Stimulated activated naive CD8-positive, alpha-beta T cell treated with anti-CD3 and anti-CD28 coated beads, Interleukin-15, Interleukin-2, amounts not matched to agents 100 U/mL and 50 U/mL, for 24 hours (primary cell): ENCODE results near the gene UQCC2.

Source experiments
- ATAC-seq: fragments of 150-1000 bp; cut with Tn5 transposase; one replicate; pipeline ENCODE4 v1.10.0; 2021
- DNase-seq: peaks from one replicate; pipeline ENCODE4 v3.0.0; 2021

The UQCC2 gene

DNA sequence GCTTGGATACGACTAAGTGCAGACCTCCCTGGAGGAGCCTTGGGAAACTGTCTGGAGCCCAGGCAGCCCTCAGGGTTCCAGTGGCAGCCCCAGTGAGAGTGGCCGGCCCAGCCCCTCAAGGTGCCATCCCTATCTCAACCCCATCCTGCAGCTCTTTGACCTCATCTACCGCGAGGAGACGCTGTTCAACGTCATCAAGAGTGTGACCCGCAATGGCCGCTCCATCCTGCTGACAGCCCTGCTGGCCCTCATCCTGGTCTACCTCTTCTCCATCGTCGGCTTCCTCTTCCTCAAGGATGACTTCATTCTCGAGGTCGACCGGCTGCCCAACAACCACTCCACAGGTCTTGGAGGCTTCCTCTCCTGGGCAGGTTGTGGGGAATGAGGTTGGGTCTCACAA, 20.7 kb downstream of the UQCC2 start:
- DNase-seq (no peak), ATAC-seq (no peak)

GRCh38 chr6:33689879-33690278, 21.6 kb downstream of the UQCC2 start:
- no peak for DNase-seq
- no peak for ATAC-seq

GRCh38 chr6:33689148-33689494, 22.4 kb downstream of the UQCC2 start:
- DNase-seq (no peak), ATAC-seq (no peak)

DNA sequence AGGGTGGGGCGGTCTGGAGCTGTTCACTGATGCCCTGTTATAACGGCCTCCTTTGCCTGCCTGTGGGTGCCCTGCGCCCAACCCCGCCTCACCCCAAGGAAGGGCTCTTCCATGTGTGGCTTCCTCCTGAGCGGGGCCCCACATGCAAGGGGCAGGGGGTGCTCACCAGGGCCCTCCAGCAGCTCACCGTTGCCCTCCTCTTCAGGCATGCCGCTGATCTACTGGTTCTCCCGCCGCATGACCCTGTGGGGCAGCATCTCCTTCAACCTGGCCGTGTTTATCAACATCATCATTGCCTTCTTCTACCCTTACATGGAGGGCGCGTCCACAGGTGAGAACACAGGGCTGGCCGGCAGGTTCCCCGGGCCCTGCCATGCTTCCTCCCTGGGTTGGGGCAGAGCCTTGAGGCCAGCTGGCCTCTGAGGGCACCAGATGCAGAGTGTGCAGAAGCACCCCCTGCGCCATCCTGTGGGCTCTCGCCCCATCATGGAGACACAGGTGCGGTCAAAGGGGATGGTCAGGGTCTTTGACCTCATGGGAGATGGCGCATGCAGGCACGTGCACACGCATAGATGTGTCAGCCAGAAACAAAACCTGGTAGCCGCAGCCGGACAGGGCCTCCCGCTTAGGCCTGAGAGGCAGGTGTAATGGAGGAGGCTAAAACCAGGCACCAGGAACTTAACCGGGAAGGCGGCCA, 22.9 kb downstream of the UQCC2 start:
- ATAC-seq (no peak), DNase-seq (no peak)

- ATAC-seq (no peak), DNase-seq (no peak)
These were observed 23.5 kb downstream of the UQCC2 start for GRCh38 chr6:33688006-33688405.

DNA sequence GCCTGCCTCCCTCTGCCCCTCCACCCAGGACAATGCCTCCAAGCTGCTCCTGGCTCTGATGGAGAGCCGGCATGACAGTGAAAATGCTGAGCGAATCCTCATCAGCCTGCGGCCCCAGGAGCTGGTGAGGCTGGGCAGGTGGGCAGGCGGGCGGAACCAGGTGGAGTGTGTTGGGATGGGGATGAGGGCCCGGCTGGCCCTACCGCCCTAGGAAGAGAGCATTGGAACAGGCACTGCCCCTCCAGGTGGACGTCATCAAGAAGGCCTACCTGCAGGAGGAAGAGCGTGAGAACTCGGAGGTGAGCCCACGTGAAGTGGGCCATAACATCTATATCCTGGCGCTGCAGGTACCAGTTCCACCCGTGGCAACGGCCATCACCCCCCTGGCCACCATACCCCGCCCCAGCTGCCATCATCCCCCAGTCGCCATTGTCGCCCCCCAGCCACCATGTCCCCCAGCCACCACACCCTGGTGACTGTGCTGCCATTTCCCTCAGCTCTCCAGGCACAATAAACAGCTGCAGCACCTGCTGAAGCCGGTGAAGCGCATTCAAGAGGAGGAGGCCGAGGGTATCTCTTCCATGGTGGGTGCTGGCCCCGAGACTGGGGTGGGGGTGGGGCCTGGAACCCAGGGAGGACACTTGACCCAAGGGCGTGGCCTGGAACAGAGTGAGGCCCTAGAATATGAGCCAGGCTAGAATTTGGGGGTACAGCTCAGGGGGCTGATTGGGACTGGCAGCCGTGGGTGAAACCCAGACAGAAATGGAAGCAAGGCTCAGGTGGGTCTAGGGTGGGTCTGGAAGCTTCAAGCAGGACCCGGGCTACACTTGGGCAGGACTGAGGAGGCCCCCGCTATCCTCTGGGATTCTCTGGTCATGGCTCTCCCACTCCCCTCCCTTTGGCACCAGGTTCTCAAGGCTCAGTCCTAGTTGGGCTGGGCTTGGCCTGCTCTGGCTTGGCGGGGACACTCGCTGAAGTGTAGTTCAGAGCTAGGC, 24.2 kb downstream of the UQCC2 start:
- no peak for DNase-seq
- no peak for ATAC-seq

DNA sequence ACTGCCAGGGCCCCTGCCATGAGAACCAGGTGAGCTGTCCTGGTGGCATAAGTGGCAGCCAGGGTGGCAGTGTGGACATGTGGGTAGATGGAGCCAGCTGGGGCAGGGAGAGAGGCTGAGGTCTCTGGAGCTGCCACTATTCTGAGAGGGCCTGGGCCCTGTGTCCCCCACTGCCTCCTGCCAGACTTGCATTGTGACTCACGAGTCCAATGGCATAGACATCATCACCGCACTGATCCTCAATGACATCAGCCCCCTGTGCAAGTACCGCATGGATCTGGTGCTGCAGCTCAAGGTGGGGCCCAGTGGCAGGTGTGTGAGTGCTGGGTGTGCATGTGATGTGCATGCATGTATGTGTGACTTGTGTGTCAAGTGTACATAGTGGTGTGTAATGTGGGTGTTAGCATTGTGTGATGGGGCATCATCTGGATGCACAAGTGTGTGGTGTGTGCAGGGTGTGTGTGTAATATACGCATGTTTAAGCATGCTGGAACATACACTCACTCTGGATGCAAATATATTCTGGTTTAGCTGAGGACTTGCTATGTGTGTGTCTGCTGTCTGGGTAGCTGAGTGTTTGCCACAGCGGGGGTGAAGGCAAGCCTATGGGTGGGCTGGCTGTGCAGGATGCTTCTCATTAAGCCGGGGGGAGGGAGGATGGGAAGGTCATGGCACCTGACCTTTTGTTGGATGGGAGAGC, 25.1 kb downstream of the UQCC2 start:
- no peak for DNase-seq
- no peak for ATAC-seq

GRCh38 chr6:33685411-33686224, 25.9 kb downstream of the UQCC2 start:
- ATAC-seq: no peak
- no peak for DNase-seq

GRCh38 chr6:33684983-33685382, 26.5 kb downstream of the UQCC2 start:
- no peak for ATAC-seq
- no peak for DNase-seq

DNA sequence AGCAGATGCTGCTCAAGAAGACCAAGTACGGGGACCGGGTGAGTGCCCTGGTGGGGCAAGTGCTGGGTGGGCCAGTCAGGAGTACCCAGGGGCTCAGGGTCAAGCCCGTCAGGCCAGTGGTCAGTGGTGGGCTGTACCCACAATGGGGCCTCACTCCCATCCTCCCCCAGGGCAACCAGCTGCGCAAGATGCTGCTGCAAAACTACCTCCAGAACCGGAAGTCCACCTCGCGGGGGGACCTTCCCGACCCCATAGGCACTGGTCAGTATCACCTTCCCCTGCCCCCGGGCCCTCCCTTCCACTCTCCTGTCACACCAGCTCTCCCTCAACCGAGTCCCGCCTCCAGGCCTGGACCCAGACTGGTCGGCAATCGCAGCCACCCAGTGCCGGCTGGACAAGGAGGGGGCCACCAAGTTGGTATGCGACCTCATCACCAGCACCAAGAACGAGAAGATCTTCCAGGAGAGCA, 27.0 kb downstream of the UQCC2 start:
- DNase-seq: no peak
- no peak for ATAC-seq

- no peak for DNase-seq
- peak; percentile 26 for ATAC-seq
These were observed 27.7 kb downstream of the UQCC2 start for GRCh38 chr6:33683576-33684427.

DNA sequence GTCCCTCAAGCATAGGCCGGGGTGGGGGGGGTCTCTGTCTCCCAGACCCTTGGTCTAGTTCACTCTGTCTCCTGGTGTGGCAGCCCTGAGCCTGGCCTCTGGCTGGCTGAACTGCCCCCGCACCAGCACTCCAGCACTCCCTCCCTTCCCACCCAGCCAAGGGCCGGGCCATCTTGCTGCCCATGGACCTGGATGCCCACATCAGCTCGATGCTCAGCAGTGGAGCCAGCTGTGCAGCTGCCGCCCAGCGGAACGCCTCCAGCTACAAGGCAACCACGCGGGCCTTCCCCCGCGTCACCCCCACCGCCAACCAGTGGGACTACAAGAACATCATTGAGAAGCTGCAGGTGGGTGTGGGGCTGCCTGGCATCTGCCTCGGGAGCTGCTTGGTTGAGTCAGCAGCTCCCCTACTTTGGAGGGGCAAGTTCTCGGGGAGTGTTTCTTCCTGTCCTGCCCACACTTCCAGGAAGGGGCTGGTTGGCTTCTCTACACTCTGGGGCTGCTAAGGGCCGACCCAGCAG, 28.4 kb downstream of the UQCC2 start:
- ATAC-seq (peak; percentile 60), DNase-seq (peak; percentile 37)

DNA sequence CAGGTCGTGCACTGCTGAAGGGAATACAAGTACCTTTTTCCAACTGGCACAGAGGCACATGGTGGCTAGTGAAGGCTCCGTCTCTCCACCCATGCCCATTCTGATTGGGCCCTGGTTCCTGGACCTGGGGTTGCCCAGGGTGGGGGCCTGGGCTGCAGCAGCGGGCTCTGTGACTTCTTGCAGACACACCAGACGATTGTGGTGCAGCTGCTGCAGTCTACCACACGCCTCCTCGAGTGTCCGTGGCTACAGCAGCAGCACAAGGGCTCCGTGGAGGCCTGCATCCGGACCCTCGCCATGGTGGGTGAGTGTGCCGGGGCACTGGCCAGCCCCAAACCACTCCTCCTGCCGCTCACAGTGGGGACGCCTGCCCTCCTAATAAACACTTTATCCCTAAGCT, 29.2 kb downstream of the UQCC2 start:
- no peak for DNase-seq
- no peak for ATAC-seq

DNA sequence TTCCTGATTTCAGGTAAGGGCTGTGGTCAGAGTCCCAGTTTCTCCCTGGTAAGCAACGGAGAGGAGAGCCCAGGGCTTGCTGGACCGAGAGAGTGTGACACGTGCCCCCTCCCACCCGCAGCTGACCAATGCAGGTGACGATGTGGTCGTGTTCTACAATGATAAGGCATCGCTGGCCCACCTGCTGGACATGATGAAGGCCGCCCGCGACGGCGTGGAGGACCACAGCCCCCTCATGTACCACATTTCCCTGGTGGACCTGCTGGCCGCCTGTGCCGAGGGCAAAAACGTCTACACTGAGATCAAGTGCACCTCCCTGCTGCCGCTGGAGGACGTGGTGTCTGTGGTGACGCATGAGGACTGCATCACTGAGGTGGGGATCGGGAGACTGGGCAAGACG, 31.7 kb downstream of the UQCC2 start:
- DNase-seq: no peak
- no peak for ATAC-seq

DNA sequence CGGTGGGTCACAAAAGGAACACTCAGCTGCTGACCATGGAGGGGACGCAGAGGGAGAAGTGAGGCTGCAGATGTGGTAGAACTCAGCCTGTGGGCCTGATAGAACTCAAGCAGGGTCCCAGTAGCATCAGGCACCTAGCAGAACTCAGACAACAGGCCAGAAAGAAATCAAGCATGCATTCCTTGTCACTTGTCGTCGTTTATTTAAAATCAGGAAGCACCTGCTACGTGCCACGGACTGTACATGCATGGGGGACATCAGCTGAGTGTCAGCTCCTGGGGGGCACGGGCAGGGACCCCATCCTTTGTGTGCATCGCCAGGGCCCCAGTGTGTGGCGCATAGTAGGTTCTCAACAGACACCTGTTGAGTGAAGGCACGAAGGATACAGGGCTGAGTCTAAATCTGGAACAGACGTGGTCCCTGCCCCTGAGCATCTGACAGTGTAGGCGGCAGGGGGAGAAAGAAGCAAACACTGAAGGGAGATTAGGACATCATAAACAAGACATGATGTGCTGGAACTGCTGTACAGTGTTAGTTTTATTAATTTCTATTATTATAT, 32.5 kb downstream of the UQCC2 start:
- no peak for ATAC-seq
- no peak for DNase-seq

DNA sequence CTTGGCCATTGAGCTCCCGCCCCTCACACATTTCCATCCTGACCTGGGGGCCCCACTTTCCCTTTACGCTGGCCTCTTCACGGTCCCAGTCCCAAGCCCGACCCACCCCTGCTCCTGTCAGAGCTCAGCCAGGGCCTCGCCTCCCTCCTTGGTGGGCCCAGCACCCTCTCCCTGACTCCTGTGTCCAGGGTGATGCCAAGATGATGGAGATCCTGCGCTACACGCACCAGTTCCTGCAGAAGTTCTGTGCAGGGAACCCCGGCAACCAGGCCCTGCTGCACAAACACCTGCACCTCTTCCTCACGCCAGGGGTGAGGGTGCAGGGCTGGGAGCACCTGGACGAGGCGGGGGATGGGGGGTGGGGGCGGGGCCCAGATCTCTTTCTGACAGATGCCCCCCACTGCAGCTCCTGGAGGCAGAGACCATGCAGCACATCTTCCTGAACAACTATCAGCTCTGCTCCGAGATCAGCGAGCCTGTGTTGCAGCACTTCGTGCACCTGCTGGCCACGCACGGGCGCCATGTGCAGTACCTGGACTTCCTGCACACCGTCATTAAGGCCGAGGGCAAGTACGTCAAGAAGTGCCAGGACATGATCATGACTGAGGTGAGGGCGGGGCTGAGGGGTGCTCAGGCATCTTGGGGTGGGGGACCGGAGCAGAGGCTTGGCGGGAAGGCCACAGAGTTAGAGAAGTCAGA, 33.1 kb downstream of the UQCC2 start:
- no peak for DNase-seq
- ATAC-seq: no peak

DNA sequence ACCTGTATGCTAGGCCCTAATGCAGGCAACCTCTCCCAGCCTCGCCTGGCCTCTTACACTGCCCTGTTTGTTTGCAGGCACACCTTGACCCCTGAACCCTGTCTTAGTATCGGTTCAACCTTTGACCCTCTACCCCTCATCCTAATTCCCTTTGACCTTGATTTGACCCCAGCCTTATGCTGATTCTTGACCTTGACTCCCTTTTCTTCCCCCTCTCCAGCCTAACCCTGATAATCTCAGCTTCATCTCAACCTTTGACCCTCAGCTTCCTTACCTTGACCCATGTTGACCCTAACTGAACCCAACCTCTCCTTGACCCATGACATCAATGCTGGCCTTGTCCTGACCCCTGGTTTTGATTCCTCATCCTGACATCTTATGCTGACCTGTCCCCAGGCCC, 33.8 kb downstream of the UQCC2 start:
- ATAC-seq: no peak
- no peak for DNase-seq

DNA sequence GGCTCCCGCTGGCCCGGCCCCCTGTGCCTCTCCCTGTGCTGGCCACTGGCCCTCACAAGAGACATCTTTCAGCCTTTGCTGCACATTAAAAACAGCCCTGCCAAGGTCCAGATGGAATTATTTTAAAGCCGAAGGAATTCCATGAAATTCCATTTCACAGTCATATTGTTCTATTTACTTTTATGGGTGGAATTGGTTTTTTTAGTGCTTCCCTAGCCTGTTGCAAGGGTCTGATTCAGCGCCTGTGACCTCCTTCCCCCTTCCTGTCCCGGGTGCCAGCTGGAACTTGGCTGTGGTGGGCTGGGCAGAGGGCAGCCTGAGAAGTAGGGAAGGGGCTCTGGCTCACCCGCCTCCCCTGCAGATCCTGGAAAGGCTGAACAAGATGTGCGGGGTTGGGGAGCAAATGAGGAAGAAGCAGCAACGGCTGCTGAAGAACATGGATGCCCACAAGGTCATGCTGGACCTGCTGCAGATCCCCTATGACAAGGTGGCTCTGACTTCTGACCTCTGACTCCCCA, 34.3 kb downstream of the UQCC2 start:
- DNase-seq (no peak), ATAC-seq (no peak)

GRCh38 chr6:33676416-33677142, 34.9 kb downstream of the UQCC2 start:
- ATAC-seq: no peak
- no peak for DNase-seq
